ENCODE measurements around the gene KCNA3. TPM values are rescaled to one million over a fixed set of nuclear protein-coding genes. Genes with fewer than 3 reads are reported as not detected.

KCNA3 gene
- total and polyA plus RNA-seq, 9 of the 15 experiments (the other 6 are each of a cell fraction or from before 2014, with no cell fraction given) = not detected

- TF ChIP-seq PRPF4 (IDR thresholded peaks at IDR 0.05; ENCODE audit: insufficient read depth, low read depth, low read length, poor library complexity, severe bottlenecking) = no peak
Observed at GRCh38 chr1:110631836-110632620, 42.7 kb downstream of the KCNA3 start (continued).

GRCh38 chr1:110630839-110631663, 43.7 kb downstream of the KCNA3 start:
- Histone ChIP-seq H2AFZ (ENCODE audit: low read depth, low read length) (no peak overlapping the region), H4K20me1 (replicated peaks; ENCODE audit: control insufficient read depth, insufficient read depth, low read length) (peaks cover 5% of the 10 kb centered on the region; the same call in 1 of the 2 replicates), H3K9me1 (ENCODE audit: control insufficient read depth, insufficient read depth, low read length) (no peaks in the 10 kb centered on the region), H3K4me3 (no peak overlapping the region), H3K9me3 (replicated peaks; ENCODE audit: control insufficient read depth, insufficient read depth, low read depth, low read length) (no peaks in the 10 kb centered on the region), H3K4me1 (replicated peaks in 1 of 2; ENCODE audit: control insufficient read depth in 2 of 2, insufficient read depth in 2 of 2, low read length in 2 of 2) (no peaks in the 10 kb centered on the region), H3K27ac (ENCODE audit: extremely low read depth, low read depth, low read length) (no peak overlapping the region), H3K4me2 (ENCODE audit: insufficient read depth, low read length) (no peak overlapping the region), H3K27me3 (ENCODE audit: control insufficient read depth in 2 of 2, insufficient read depth in 2 of 2, low read length in 2 of 2) (peaks cover 0 to 18% of the 10 kb centered on the region in 2 experiments; a peak in 2 of 5 replicates), H3K36me3 (ENCODE audit: control insufficient read depth, insufficient read depth, low read length) (no peaks in the 10 kb centered on the region), H3K9ac (ENCODE audit: insufficient read depth in 1 of 2, low read depth in 2 of 2, low read length in 2 of 2) (no peak overlapping the region), H3K79me2 (ENCODE audit: control insufficient read depth, insufficient read depth, low read length) (no peaks in the 10 kb centered on the region)
- FAIRE-seq = peak; percentile 85
- intact Hi-C loops (cut with micrococcal nuclease) (loop anchor here (1.0 to 2.0 kb wide), 3 partner anchors 135 to 362 kb away; no protein-coding TSS in a partner anchor), in situ Hi-C loops (cut with MboI) (no loop called here)
- ATAC-seq = peak; percentile 100
- POLR2A ChIA-PET = no interaction called here
- BruUV-seq (replicated peaks) = no TSS peak
- DNase-seq (ENCODE audit: extremely low read depth in 1 of 4, low spot score in 3 of 4) = peak; percentile 82 to 87 (median 84)
- WGBS (ENCODE audit: insufficient coverage, low coverage, missing lambda C conversion rate) = 1% methylated on average over 13 of the region's 13 CpGs
- CTCF ChIA-PET (ENCODE audit: low intra/inter-chr PET ratio) = interaction anchor here (0.7 to 2.1 kb wide), 8 partner anchors 15 to 1140 kb away, joined by 3 to 17 read pairs (median 4); no protein-coding TSS in a partner anchor
- TF ChIP-seq CTCFL (IDR thresholded peaks at IDR 0.05; ENCODE audit: borderline replicate concordance, insufficient read depth, low read depth, low read length, poor library complexity, severe bottlenecking) (peak; percentile 49), JUND (IDR thresholded peaks at IDR 0.05; ENCODE audit: borderline replicate concordance, low read depth, low read length) (0 out of 2 replicates have a peak, but pooled peaks have one; percentile 8), JUND (tag; IDR thresholded peaks at IDR 0.05; ENCODE audit: borderline replicate concordance, low read depth, low read length) (no peak), REST (IDR thresholded peaks at IDR 0.05; ENCODE audit: borderline replicate concordance) (peak; percentile 83), REST (CRISPR knock-in tag; IDR thresholded peaks at IDR 0.05; ENCODE audit: low read depth) (no peak)
